ENCODE data around the gene C4orf17. TPM values are rescaled to one million over a fixed set of nuclear protein-coding genes. Genes with fewer than 3 reads are reported as not detected.

C4orf17 gene
- polyA plus RNA-seq, 1 donor from 2014 or later, result not detected

DNA sequence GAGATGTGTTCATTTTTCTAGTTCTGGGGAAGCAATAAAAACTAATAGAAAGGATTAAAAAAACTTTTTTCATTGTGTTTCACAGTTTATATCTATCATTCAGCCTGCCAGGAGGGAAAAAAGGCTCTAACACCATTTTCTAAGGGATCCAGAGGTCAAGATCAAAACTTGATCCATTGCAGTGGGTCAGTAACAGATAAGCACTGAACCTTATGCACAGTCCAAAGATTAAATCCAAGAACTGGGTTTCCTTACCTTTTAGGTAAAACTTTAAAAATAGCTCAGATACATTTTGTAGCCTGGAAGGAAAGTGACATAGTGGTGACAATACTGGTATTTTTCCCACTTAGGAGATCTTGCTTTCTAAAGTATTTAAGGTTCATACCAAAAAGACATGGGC is 76.5 kb downstream of the C4orf17 start:
- Histone ChIP-seq H3K9me2 (ENCODE audit: insufficient read depth, low read length) (no peaks in the 10 kb centered on the region), H3F3A (ENCODE audit: insufficient read depth, low read length, poor library complexity, severe bottlenecking) (no peaks in the 10 kb centered on the region), H2AFZ (ENCODE audit: low read depth, low read length) (no peak overlapping the region), H3K9ac (ENCODE audit: low read length) (no peak overlapping the region), H4K20me1 (ENCODE audit: insufficient read depth) (no peaks in the 10 kb centered on the region), H3K4me3 (ENCODE audit: low read length) (no peak overlapping the region), H3K4me2 (ENCODE audit: low read length) (no peak overlapping the region), H3K9me3 (ENCODE audit: low read length) (no peaks in the 10 kb centered on the region), H3K36me3 (ENCODE audit: insufficient read depth, low read length) (no peaks in the 10 kb centered on the region), H3K79me2 (replicated peaks; ENCODE audit: insufficient read depth, low read length) (no peaks in the 10 kb centered on the region), H3K27ac (ENCODE audit: low read length) (no peak overlapping the region), H3K27me3 (ENCODE audit: insufficient read depth, low read depth, low read length) (no peaks in the 10 kb centered on the region)
- no peak for TF ChIP-seq EP300 (conservative IDR thresholded peaks at IDR 0.05; ENCODE audit: poor library complexity, severe bottlenecking)
- TF ChIP-seq, protein P1, sequence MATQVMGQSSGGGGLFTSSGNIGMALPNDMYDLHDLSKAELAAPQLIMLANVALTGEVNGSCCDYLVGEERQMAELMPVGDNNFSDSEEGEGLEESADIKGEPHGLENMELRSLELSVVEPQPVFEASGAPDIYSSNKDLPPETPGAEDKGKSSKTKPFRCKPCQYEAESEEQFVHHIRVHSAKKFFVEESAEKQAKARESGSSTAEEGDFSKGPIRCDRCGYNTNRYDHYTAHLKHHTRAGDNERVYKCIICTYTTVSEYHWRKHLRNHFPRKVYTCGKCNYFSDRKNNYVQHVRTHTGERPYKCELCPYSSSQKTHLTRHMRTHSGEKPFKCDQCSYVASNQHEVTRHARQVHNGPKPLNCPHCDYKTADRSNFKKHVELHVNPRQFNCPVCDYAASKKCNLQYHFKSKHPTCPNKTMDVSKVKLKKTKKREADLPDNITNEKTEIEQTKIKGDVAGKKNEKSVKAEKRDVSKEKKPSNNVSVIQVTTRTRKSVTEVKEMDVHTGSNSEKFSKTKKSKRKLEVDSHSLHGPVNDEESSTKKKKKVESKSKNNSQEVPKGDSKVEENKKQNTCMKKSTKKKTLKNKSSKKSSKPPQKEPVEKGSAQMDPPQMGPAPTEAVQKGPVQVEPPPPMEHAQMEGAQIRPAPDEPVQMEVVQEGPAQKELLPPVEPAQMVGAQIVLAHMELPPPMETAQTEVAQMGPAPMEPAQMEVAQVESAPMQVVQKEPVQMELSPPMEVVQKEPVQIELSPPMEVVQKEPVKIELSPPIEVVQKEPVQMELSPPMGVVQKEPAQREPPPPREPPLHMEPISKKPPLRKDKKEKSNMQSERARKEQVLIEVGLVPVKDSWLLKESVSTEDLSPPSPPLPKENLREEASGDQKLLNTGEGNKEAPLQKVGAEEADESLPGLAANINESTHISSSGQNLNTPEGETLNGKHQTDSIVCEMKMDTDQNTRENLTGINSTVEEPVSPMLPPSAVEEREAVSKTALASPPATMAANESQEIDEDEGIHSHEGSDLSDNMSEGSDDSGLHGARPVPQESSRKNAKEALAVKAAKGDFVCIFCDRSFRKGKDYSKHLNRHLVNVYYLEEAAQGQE (IDR thresholded peaks at IDR 0.05; ENCODE audit: borderline replicate concordance), result no peak
- TF ChIP-seq POLR2AphosphoS5 (IDR thresholded peaks at IDR 0.05), result no peak
- no peak for TF ChIP-seq TAF1 (IDR thresholded peaks at IDR 0.05; ENCODE audit: low read depth)
- no peak for TF ChIP-seq RAD21 (conservative IDR thresholded peaks at IDR 0.05)
- no peak for TF ChIP-seq MXI1 (conservative IDR thresholded peaks at IDR 0.05; ENCODE audit: poor library complexity, severe bottlenecking)
- TF ChIP-seq EZH2 (IDR thresholded peaks at IDR 0.05; ENCODE audit: borderline replicate concordance, insufficient read depth, low read length, poor library complexity, severe bottlenecking), result no peak
- TF ChIP-seq, protein P2, sequence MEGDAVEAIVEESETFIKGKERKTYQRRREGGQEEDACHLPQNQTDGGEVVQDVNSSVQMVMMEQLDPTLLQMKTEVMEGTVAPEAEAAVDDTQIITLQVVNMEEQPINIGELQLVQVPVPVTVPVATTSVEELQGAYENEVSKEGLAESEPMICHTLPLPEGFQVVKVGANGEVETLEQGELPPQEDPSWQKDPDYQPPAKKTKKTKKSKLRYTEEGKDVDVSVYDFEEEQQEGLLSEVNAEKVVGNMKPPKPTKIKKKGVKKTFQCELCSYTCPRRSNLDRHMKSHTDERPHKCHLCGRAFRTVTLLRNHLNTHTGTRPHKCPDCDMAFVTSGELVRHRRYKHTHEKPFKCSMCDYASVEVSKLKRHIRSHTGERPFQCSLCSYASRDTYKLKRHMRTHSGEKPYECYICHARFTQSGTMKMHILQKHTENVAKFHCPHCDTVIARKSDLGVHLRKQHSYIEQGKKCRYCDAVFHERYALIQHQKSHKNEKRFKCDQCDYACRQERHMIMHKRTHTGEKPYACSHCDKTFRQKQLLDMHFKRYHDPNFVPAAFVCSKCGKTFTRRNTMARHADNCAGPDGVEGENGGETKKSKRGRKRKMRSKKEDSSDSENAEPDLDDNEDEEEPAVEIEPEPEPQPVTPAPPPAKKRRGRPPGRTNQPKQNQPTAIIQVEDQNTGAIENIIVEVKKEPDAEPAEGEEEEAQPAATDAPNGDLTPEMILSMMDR (IDR thresholded peaks at IDR 0.05; ENCODE audit: poor library complexity, severe bottlenecking), result no peak
- no peak for TF ChIP-seq SMC3 (conservative IDR thresholded peaks at IDR 0.05; ENCODE audit: poor library complexity)

DNA sequence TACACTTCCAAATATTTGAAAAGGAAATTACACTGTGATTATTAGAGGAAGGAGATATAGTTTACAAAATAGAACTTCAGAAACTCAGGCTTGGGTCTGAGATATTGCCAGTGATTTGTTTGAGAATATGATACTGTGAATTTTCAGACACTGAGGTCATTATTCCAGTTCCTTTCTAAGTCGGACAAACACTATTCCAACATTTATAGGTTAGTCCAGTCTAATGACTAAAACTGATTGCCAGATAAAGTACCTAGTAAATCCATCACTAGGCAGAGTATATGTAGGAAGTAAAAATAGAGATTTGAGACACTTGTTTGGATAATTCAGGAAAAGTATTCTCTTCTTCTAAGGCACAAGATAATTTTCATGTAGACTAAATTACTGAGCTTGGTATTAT is 77.0 kb downstream of the C4orf17 start:
- Histone ChIP-seq H3K27me3 (ENCODE audit: insufficient read depth, low read depth, low read length) (no peaks in the 10 kb centered on the region), H3K27ac (ENCODE audit: low read length) (no peak overlapping the region), H3K9me2 (ENCODE audit: insufficient read depth, low read length) (no peaks in the 10 kb centered on the region), H3F3A (ENCODE audit: insufficient read depth, low read length, poor library complexity, severe bottlenecking) (no peaks in the 10 kb centered on the region), H2AFZ (ENCODE audit: low read depth, low read length) (no peak overlapping the region), H3K4me2 (ENCODE audit: low read length) (no peak overlapping the region), H4K20me1 (ENCODE audit: insufficient read depth) (no peaks in the 10 kb centered on the region), H3K9ac (ENCODE audit: low read length) (no peak overlapping the region), H3K4me3 (ENCODE audit: low read length) (no peak overlapping the region), H3K36me3 (ENCODE audit: insufficient read depth, low read length) (no peaks in the 10 kb centered on the region), H3K79me2 (replicated peaks; ENCODE audit: insufficient read depth, low read length) (no peaks in the 10 kb centered on the region), H3K9me3 (ENCODE audit: low read length) (no peaks in the 10 kb centered on the region)
- TF ChIP-seq RAD21 (conservative IDR thresholded peaks at IDR 0.05) (no peak), POLR2AphosphoS5 (IDR thresholded peaks at IDR 0.05) (no peak), SMC3 (conservative IDR thresholded peaks at IDR 0.05; ENCODE audit: poor library complexity) (no peak), EP300 (conservative IDR thresholded peaks at IDR 0.05; ENCODE audit: poor library complexity, severe bottlenecking) (no peak), TAF1 (IDR thresholded peaks at IDR 0.05; ENCODE audit: low read depth) (no peak), EZH2 (IDR thresholded peaks at IDR 0.05; ENCODE audit: borderline replicate concordance, insufficient read depth, low read length, poor library complexity, severe bottlenecking) (no peak), MXI1 (conservative IDR thresholded peaks at IDR 0.05; ENCODE audit: poor library complexity, severe bottlenecking) (no peak)
- TF ChIP-seq, protein P1 (IDR thresholded peaks at IDR 0.05; ENCODE audit: borderline replicate concordance), result no peak
- TF ChIP-seq, protein P2 (IDR thresholded peaks at IDR 0.05; ENCODE audit: poor library complexity, severe bottlenecking), result no peak
